GM21576 (cell line): ENCODE data around the gene PHRF1.

ENCODE experiments used
- ATAC-seq: cut with Tn5 transposase; IDR thresholded peaks from one replicate; pipeline ENCODE4 v1.9.1; 2021; ENCODE audit warnings: mild to moderate bottlenecking, moderate library complexity; ENCODE audit not compliant: unreplicated experiment

Gene PHRF1

DNA sequence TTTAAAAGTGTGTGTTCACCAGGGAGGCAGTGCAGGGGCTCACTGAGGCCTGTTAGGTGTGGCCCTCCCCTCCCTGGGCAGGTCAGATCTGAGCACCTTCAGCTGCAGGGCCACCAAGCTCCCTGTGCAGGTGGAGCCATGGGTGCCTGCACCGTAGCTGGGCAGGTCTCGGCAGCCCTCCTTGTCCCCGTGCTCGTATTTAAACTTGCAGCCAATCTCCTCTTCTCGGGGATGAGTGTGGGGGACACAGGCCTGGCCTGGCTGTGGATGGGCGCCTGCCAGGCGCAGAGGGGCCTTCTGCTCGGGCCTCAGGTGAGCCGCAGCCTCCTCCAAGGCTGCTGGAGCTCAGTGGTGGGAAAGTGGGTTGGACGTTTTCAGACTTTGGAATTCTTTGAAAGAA, 19.1 kb downstream of the PHRF1 start:
- no peak for ATAC-seq

DNA sequence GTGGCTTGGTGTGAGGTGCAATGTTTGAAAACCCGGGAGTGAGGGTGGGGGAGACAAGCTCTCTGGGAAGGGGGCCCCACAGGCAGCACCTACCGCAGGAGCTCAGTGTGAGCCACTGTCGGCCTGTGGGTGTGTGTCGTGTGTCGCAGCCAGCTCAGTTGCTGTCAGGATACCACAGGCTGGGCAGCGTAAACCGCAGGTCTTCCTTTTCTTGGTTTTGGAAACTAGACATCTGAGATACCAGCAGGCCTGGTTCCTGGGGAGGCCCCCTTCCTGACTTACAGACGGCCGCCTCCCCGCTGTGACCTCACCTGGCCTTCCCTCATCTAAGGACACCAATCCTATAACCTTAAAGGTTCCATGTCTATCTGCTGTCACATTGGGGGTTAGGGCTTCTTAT, 20.1 kb downstream of the PHRF1 start:
- ATAC-seq: no peak

- no peak for ATAC-seq
Measured at GRCh38 chr11:597166-597725, 21.0 kb downstream of the PHRF1 start.

- ATAC-seq: no peak
Measured at GRCh38 chr11:598005-598680, 21.9 kb downstream of the PHRF1 start.

DNA sequence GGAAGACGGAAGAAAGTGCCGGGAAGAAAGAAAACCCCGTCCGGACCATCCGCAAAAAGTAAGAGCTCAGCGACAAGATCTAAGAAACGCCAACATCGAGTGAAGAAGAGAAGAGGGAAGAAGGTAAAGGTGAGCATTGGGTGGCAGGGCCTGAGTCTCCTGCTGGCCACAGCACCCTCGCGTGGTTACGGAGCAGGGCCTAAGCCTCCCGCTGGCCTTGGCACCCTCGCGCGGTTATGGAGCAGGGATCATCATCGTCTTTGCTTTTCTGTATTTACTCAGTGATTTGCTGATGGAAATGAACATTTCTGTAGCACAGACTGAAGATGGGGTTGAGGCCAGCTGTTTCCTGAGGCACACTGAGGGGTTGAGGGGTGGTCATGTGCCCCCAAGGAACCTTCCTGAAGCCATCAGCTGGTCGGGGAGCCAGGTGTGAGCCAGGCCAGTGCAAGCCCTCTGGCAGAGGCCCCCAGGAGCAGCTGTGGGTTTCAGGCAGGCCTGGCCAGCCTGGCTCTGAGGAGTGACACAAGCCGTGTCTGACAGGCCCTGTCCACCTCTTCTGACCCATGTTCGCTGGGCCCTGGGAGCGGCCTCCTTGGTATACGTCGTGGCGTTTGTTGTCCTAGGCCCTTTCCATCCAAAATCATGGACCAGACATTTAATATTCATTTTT, 25.4 kb downstream of the PHRF1 start:
- no peak for ATAC-seq

DNA sequence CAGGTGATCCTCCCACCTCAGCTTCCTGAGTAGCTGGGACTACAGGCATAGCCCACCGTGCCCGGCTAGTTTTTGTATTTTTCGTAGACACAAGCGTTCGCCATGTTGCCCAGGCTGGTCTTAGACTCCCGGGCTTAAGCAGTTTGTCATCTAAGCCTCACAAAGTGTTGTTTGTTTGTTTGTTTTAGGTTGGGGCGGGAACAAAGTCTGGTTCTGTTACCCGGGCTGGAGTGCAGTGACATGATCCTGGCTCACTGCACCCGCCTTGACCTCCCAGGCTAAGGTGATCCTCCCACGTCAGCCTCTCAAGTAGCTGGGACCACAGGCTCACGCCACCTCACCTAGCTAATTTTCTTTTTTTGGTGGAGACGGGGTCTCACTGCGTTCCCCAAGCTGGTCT, 26.9 kb downstream of the PHRF1 start:
- ATAC-seq: no peak

- ATAC-seq: no peak
Measured at GRCh38 chr11:605286-606129, 29.2 kb downstream of the PHRF1 start.

- no peak for ATAC-seq
Measured at GRCh38 chr11:606245-606644, 30.0 kb downstream of the PHRF1 start.

GRCh38 chr11:607020-607780, 30.9 kb downstream of the PHRF1 start:
- ATAC-seq: no peak

DNA sequence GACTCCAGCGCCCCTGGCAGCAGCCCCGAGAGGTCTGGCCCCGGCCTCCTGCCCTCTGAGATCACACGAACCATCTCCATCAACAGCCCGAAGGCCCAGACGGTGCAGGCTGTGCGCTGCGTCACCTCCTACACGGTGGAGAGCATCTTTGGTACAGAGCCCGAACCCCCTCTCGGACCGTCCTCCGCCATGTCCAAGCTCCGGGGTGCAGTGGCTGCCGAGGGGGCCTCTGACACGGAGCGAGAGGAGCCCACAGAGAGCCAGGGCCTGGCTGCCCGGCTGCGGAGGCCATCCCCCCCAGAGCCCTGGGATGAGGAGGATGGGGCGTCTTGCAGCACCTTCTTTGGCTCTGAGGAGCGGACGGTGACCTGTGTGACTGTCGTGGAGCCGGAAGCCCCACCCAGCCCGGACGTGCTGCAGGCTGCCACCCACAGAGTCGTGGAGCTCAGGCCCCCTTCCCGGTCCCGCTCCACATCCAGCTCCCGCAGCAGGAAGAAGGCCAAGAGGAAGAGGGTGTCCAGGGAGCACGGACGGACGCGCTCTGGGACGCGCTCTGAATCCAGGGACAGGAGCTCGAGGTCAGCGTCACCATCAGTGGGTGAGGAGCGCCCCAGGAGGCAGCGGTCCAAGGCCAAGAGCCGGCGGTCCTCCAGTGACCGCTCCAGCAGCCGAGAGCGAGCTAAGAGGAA, 31.8 kb downstream of the PHRF1 start:
- no peak for ATAC-seq

- ATAC-seq: no peak
Measured at GRCh38 chr11:608791-609251, 32.6 kb downstream of the PHRF1 start.

- no peak for ATAC-seq
Measured at GRCh38 chr11:609341-609811, 33.1 kb downstream of the PHRF1 start.

DNA sequence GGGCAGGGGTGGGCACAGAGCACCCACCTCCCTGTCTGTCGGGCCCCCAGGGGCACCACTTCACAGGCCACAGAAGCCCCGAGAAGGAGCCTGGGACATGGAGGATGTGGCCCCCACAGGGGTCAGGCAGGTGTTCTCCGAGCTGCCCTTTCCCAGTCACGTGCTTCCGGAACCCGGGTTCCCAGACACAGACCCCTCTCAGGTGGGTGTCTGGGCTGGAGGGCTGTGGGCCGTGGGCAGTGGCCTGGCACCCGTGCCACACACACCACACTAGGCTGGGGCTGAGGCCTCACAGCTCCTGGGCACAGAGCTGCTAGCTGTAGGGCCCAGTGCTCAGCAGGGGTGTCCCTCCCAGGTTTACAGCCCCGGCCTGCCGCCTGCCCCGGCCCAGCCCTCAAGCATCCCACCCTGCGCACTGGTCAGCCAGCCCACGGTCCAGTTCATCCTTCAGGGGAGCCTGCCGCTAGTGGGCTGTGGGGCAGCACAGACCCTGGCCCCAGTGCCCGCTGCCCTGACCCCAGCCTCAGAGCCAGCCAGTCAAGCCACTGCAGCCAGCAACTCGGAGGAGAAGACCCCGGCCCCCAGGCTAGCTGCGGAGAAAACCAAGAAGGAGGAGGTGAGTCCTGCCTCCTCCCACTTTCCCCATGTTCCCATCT, 34.0 kb downstream of the PHRF1 start:
- no peak for ATAC-seq

GRCh38 chr11:611001-611996, 35.0 kb downstream of the PHRF1 start:
- no peak for ATAC-seq

DNA sequence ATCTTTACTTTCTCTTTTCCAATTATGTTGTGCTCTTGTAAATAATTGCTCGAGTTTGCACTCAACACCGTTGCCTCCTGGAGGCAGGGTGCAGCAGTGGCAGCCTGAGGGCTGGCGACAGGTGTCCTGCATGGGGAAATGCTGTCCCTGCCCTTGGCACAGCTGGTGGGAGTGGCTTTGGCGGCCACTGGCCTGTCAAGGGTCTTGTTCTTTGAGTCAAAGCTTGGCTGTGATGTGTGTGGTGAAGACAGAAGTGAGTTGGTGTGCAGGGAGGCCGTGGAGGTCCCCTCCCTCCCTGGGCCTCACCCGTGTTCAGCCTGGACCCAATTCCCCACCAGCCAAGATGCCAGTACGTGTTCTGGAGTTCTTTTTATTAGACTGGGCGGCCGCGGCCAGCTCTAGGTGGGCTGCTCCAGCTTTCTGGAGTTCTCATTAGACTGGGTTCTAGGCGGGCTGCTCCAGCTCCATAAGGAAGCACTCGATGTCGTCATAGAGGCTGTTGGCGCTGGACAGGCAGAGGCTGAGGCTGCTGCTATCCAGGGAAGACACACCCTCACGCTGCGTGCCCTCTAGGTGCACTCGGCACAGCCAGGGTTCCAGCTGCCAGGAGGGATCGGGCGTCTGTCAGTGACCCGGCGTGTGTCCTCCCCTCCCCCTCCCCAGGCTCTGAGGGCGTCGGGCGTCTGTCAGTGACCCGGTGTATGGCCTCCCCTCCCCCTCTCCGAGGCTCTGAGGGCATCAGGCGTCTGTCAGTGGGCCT, 36.1 kb downstream of the PHRF1 start:
- no peak for ATAC-seq

- ATAC-seq: no peak
Measured at GRCh38 chr11:612961-613300, 36.7 kb downstream of the PHRF1 start.

- ATAC-seq: no peak
Measured at GRCh38 chr11:613369-613968, 37.2 kb downstream of the PHRF1 start.
